Stimulated activated CD4-positive, alpha-beta T cell treated with anti-CD3 and anti-CD28 coated beads, TNF-alpha, amount 100 ng/mL, for 48 hours (primary cell): ENCODE measurements around the gene NMU.
"Not testable (repeated sequence)": the region's sequence is repeated elsewhere in the genome, so short reads cannot be mapped to it uniquely, and the experiment has no call there.

Experiments used
- DNase-seq, 3 donors: peaks; one replicate each; pipeline ENCODE4 v3.0.0-alpha.2; 2020; ENCODE audit warnings: low read depth in 3 of 3

NMU gene

GRCh38 chr4:55635741-55636655 lies at the start of gene NMU:
Gene NMU (minus strand): TSS chr4:55636298. CDS start chr4:55636192, 106 bp downstream.
- DNase-seq: peak in 2 of 3 donors; percentile 14 to 17

- DNase-seq: no peak
Measured at GRCh38 chr4:55684276-55684675, 48.2 kb upstream of the NMU start.

- DNase-seq: not testable (repeated sequence)
Measured at GRCh38 chr4:55682797-55683196, 46.7 kb upstream of the NMU start.

GRCh38 chr4:55682295-55682694 lies 46.2 kb upstream of the NMU start:
- no peak for DNase-seq

- no peak for DNase-seq
Measured at GRCh38 chr4:55681430-55681829, 45.3 kb upstream of the NMU start.

GRCh38 chr4:55675196-55675793 lies 39.2 kb upstream of the NMU start:
- no peak for DNase-seq

- DNase-seq: no peak
Measured at GRCh38 chr4:55673424-55673823, 37.3 kb upstream of the NMU start.

- DNase-seq: no peak
Measured at GRCh38 chr4:55671667-55672066, 35.6 kb upstream of the NMU start.

- no peak for DNase-seq
Measured at GRCh38 chr4:55670695-55671094, 34.6 kb upstream of the NMU start.

- DNase-seq: no peak
Measured at GRCh38 chr4:55668449-55668848, 32.4 kb upstream of the NMU start.

- no peak for DNase-seq
Measured at GRCh38 chr4:55666535-55666934, 30.4 kb upstream of the NMU start.

- DNase-seq: no peak
Measured at GRCh38 chr4:55663145-55663544, 27.0 kb upstream of the NMU start.

GRCh38 chr4:55661398-55662056 lies 25.4 kb upstream of the NMU start:
- no peak for DNase-seq

- no peak for DNase-seq
Measured at GRCh38 chr4:55658657-55659056, 22.6 kb upstream of the NMU start.

GRCh38 chr4:55654131-55654530 lies 18.0 kb upstream of the NMU start:
- DNase-seq: no peak

- DNase-seq: no peak
Measured at GRCh38 chr4:55650483-55650882, 14.4 kb upstream of the NMU start.

GRCh38 chr4:55637272-55637820 lies 1.2 kb upstream of the NMU start:
- no peak for DNase-seq

GRCh38 chr4:55636656-55636999 lies 530 bp upstream of the NMU start:
- DNase-seq: no peak

GRCh38 chr4:55635282-55635681 lies 816 bp downstream of the NMU start:
- DNase-seq: no peak

GRCh38 chr4:55634417-55635128 lies 1.5 kb downstream of the NMU start:
- DNase-seq: no peak

GRCh38 chr4:55633903-55634302 lies 2.2 kb downstream of the NMU start:
- DNase-seq: no peak

- no peak for DNase-seq
Measured at GRCh38 chr4:55625835-55626234, 10.3 kb downstream of the NMU start.
